Activated T-cell treated with anti-CD3 and anti-CD28 coated beads, Interleukin-2, amount 50 U/mL, for 72 hours (primary cell): Measurements from ENCODE around the gene LUC7L2. TPM values are rescaled to one million over a fixed set of nuclear protein-coding genes. Genes with fewer than 3 reads are reported as not detected.
"Not testable (repeated sequence)": the region's sequence is repeated elsewhere in the genome, so short reads cannot be mapped to it uniquely, and the experiment has no call there.

Experiments
- ATAC-seq, 2 donors: fragments of 150-1000 bp; cut with Tn5 transposase; replicated peaks in 1 of 2; 2 replicates each; pipeline ENCODE4 v1.10.0; 2021; ENCODE audit warnings: moderate library complexity in 2 of 2, mild to moderate bottlenecking in 1 of 2
- DNase-seq, 2 donors: peaks; one replicate each; pipeline ENCODE4 v3.0.0; 2021 to 2022; ENCODE audit warnings: mixed read lengths in 1 of 2
- H3K27ac Mint-ChIP-seq: one replicate; pipeline ENCODE4 v1.8.0; 2022; ENCODE audit warnings: mild to moderate bottlenecking, moderate library complexity, mixed read lengths
- H3K27me3 Mint-ChIP-seq: one replicate; pipeline ENCODE4 v1.8.0; 2022; ENCODE audit warnings: low read depth, mixed read lengths
- H3K36me3 Mint-ChIP-seq, 2 donors: one replicate each; pipeline ENCODE4 v1.8.0; 2022; ENCODE audit warnings: mixed read lengths in 2 of 2, mild to moderate bottlenecking in 1 of 2; ENCODE audit not compliant: insufficient read depth in 2 of 2
- H3K4me1 Mint-ChIP-seq: one replicate; pipeline ENCODE4 v1.8.0; 2022; ENCODE audit warnings: low read depth, mixed read lengths
- H3K4me3 Mint-ChIP-seq, 2 donors: one replicate each; pipeline ENCODE4 v1.8.0; 2022; ENCODE audit warnings: mild to moderate bottlenecking in 2 of 2, mixed read lengths in 2 of 2, moderate library complexity in 2 of 2
- H3K9me3 Mint-ChIP-seq, 2 donors: one replicate each; pipeline ENCODE4 v1.8.0; 2022; ENCODE audit warnings: mixed read lengths in 2 of 2
- total RNA-seq, 2 donors: library from RNA; stranded (reverse); gene quantifications; one replicate each; pipeline ENCODE4 v1.2.3, GENCODE V29; 2022

LUC7L2 gene
- total RNA-seq = 100 to 1,000 TPM; 178 to 217 TPM

GRCh38 chr7:139359366-139360209, at the start of gene LUC7L2:
Gene LUC7L2 (plus strand): TSS chr7:139359894. CDS start chr7:139360262, 368 bp downstream.
- Mint-ChIP-seq H3K4me3 (peak within 1 kb of the TSS; percentile 97), H3K27me3 (no peaks in the 10 kb centered on the region), H3K4me1 (peaks cover 59% of the 10 kb centered on the region)

DNA sequence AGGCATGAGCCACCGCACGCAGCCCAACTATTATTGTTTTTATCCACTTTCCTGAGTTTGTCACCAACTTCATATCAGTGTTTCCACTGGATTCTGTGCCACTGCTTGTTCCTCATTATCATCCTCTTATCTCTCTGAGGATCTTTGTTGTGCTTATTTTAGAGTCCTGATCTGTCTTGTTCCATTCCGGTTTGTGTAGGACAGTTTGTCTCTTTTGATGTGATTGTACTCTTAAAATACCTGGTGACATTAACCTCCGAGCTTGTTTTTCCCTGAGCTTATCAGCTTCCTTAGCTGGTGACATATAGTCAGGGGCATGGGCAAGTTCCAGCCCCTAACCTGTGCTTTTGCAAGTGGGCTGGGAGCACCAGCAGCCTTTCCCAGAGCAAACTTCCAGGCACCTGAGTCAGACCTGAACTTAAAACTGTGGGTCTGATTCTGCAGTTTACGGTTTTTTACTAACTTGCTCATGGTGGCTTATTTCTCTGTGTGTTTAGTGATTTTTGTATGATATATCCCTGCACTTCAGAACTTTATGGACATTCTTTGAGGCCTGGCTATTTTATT, 41.7 kb upstream of the LUC7L2 start:
- ATAC-seq = no peak
- Mint-ChIP-seq H3K27ac (no peak overlapping the region), H3K4me1 (no peaks in the 10 kb centered on the region), H3K4me3 (no peak overlapping the region), H3K9me3 (no peaks in the 10 kb centered on the region), H3K36me3 (no peaks in the 10 kb centered on the region), H3K27me3 (no peaks in the 10 kb centered on the region)
- DNase-seq = no peak

More at GRCh38 chr7:139359366-139360209, at the start of gene LUC7L2:
- Mint-ChIP-seq H3K36me3 (peaks cover 11 to 24% of the 10 kb centered on the region in 2 donors), H3K27ac (peak within 1 kb of the TSS; percentile 98), H3K9me3 (no peaks in the 10 kb centered on the region)
- DNase-seq (peak; percentile 99), ATAC-seq (peak; percentile 77 to 79)

- H3K9me3 Mint-ChIP-seq = no peaks in the 10 kb centered on the region
- H3K4me1 Mint-ChIP-seq = no peaks in the 10 kb centered on the region
- no peaks in the 10 kb centered on the region for H3K27me3 Mint-ChIP-seq
- DNase-seq = no peak
- H3K4me3 Mint-ChIP-seq = no peak overlapping the region
- no peak overlapping the region for H3K27ac Mint-ChIP-seq
- H3K36me3 Mint-ChIP-seq = no peaks in the 10 kb centered on the region
- no peak for ATAC-seq
Observed at GRCh38 chr7:139321071-139321745, 38.5 kb upstream of the LUC7L2 start.

DNA sequence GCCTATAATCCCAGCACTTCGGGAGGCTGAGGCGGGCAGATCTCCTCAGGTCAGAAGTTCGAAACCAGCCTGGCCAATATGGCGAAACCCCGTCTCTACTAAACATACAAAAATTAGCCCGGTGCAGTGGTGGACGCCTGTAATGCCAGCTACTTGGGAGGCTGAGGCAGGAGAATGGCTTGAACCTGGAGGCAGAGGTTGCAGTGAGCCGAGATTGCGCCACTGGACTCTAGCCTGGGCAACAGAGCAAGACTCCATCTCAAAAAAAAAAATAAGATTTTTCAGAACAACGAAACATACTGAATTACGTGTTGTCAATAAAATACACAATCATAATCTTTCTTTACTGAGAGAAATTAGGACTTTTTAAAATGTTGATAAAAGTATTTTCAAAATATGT, 35.0 kb upstream of the LUC7L2 start:
- H3K27me3 Mint-ChIP-seq, H3K36me3 Mint-ChIP-seq, H3K4me3 Mint-ChIP-seq, H3K4me1 Mint-ChIP-seq, DNase-seq, H3K27ac Mint-ChIP-seq, ATAC-seq, H3K9me3 Mint-ChIP-seq: not testable (repeated sequence)

DNA sequence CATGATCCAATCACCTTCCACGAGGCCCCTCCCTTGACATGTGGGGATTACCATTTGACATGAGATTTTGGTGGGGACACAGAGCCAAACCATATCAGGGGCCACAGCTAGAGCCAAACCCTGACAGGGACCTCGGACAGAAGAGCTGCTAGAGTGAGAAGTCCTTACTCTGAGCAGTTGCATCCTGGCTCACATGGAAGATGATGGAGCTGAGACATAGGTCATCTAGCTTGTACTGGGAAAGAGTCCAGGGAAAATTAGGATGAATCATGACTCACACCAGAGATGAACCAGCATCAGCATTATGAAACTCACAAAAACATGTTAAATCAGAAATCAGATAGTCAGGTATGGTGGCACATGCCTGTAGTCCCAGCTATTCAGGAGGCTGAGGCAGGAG, 31.3 kb upstream of the LUC7L2 start:
- H3K4me1 Mint-ChIP-seq = peaks cover 16% of the 10 kb centered on the region
- no peak overlapping the region for H3K4me3 Mint-ChIP-seq
- H3K27ac Mint-ChIP-seq = no peak overlapping the region
- H3K36me3 Mint-ChIP-seq = no peaks in the 10 kb centered on the region
- ATAC-seq (no peak), DNase-seq (no peak)
- peaks cover 0 to 4% of the 10 kb centered on the region in 2 donors for H3K9me3 Mint-ChIP-seq
- H3K27me3 Mint-ChIP-seq = no peaks in the 10 kb centered on the region

DNA sequence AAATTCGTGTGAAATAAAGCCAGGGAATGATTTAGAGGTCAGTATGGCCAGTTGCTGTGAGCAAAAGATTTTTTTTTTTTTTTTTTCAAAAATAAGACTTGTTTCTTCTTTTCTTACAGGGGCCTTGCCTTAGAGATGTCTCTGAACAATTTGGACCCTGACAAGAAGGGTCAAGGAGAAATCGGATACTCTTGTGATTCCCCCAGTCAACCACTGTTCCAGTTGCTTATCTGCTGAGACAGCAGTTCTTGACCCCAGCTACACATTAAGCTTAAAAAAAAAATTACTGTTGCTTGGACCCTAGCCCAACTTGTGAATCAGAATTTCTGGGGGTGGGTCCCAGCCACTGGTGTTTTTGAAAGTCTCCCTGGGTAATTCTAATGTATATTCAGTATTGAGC, 30.6 kb upstream of the LUC7L2 start:
- ATAC-seq = no peak
- no peak overlapping the region for H3K27ac Mint-ChIP-seq

GRCh38 chr7:139330333-139331030, 29.2 kb upstream of the LUC7L2 start:
- peaks cover 16% of the 10 kb centered on the region for H3K4me1 Mint-ChIP-seq
- no peaks in the 10 kb centered on the region for H3K27me3 Mint-ChIP-seq
- ATAC-seq (peak; percentile 88 to 94), DNase-seq (no peak)
- H3K9me3 Mint-ChIP-seq = peaks cover 0 to 4% of the 10 kb centered on the region in 2 donors
- H3K36me3 Mint-ChIP-seq = no peaks in the 10 kb centered on the region
- H3K4me3 Mint-ChIP-seq = peak overlapping the region in 1 of 2 donors; percentile 1
- H3K27ac Mint-ChIP-seq = peak overlapping the region; percentile 62

More for the DNA sequence above, 30.6 kb upstream of the LUC7L2 start:
- Mint-ChIP-seq H3K4me3 (no peak overlapping the region), H3K9me3 (peaks cover 0 to 4% of the 10 kb centered on the region in 2 donors), H3K27me3 (no peaks in the 10 kb centered on the region), H3K36me3 (no peaks in the 10 kb centered on the region), H3K4me1 (peaks cover 16% of the 10 kb centered on the region)
- DNase-seq = no peak

GRCh38 chr7:139332697-139333359, 26.9 kb upstream of the LUC7L2 start:
- peaks cover 16% of the 10 kb centered on the region for H3K4me1 Mint-ChIP-seq
- no peaks in the 10 kb centered on the region for H3K27me3 Mint-ChIP-seq
- ATAC-seq (no peak), DNase-seq (no peak)
- no peak overlapping the region for H3K4me3 Mint-ChIP-seq
- H3K9me3 Mint-ChIP-seq = peaks cover 0 to 4% of the 10 kb centered on the region in 2 donors
- H3K36me3 Mint-ChIP-seq = no peaks in the 10 kb centered on the region
- no peak overlapping the region for H3K27ac Mint-ChIP-seq

- H3K4me1 Mint-ChIP-seq = peaks cover 16% of the 10 kb centered on the region
- not testable (repeated sequence) for H3K27me3 Mint-ChIP-seq, H3K9me3 Mint-ChIP-seq, DNase-seq, H3K27ac Mint-ChIP-seq, H3K36me3 Mint-ChIP-seq, H3K4me3 Mint-ChIP-seq, ATAC-seq
Observed at GRCh38 chr7:139333443-139333842, 26.3 kb upstream of the LUC7L2 start.

DNA sequence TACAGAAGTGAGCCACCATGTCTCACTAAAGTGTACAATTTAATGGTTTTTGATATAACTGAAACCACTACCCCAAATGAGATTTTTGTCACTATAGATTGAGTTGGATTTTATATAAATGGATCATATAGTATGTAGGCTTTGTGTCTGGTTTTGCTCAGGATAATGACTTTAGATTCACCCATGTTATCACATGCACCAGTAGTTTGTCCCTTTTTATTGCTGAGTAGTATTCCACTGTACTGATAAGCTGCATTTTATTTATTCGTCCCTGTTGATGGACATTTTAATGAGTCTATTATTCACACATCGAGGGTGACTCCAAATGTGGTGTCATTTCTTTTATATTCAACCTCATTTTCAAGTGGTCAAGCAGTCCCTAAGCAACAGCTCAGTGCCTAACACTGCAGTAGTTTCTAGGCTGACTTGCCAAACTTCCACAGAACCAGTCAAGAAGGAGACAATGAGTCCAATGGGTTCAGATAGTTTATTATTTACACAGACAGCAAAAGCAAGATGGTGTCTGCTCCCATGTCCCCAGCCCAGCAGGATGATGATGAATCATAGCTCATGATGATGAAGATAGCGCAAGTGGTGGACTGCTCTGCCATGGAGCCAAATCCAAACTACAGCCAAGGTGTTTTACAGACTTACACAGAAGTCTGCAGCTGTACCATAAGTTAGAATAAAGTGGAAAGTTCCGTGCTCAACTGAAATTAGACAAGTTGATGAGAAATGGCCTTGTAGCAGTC, 25.1 kb upstream of the LUC7L2 start:
- Mint-ChIP-seq H3K4me1 (peaks cover 16% of the 10 kb centered on the region), H3K27ac (no peak overlapping the region), H3K27me3 (no peaks in the 10 kb centered on the region), H3K9me3 (peaks cover 4 to 8% of the 10 kb centered on the region in 2 donors), H3K36me3 (peaks cover 5 to 6% of the 10 kb centered on the region in 2 donors), H3K4me3 (no peak overlapping the region)
- DNase-seq (no peak), ATAC-seq (no peak)

DNA sequence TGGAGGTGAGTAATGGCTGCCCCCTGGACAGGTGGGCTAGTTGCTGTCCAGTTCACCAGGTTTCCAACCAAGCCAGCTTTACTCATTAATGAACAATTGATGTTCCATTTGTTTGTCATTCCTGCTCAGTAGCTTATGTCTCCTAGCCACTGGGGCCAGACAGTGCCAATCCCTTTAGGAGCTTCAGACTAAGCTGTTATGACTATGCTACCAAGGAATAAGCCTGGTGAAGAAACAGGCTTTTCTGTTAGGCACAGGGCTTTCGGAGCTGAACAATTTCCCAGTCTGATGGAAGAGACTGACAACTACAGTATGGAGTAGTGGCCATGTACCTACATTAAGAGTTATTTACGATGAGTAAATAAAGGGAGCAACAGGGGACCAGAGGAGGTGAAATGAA, 20.7 kb upstream of the LUC7L2 start:
- Mint-ChIP-seq H3K4me1 (peaks cover 22% of the 10 kb centered on the region), H3K27me3 (no peaks in the 10 kb centered on the region), H3K27ac (peak overlapping the region; percentile 100), H3K36me3 (peaks cover 11 to 13% of the 10 kb centered on the region in 2 donors), H3K4me3 (peak overlapping the region; percentile 92 to 94), H3K9me3 (peaks cover 4 to 9% of the 10 kb centered on the region in 2 donors)
- no peak for DNase-seq
- ATAC-seq = no peak

- Mint-ChIP-seq H3K4me3 (peak overlapping the region; percentile 92 to 94), H3K9me3 (peaks cover 4 to 9% of the 10 kb centered on the region in 2 donors), H3K27ac (peak overlapping the region; percentile 100), H3K27me3 (no peaks in the 10 kb centered on the region), H3K4me1 (peaks cover 22% of the 10 kb centered on the region), H3K36me3 (peaks cover 11 to 13% of the 10 kb centered on the region in 2 donors)
- ATAC-seq (no peak), DNase-seq (no peak)
Observed at GRCh38 chr7:139339698-139340036, 20.0 kb upstream of the LUC7L2 start.
